H9 (cell line): ENCODE measurements around the gene LSM8. TPM values are rescaled to one million over a fixed set of nuclear protein-coding genes. Genes with fewer than 3 reads are reported as not detected.

Source experiments
- DNase-seq: peaks from one replicate; pipeline ENCODE4 v3.0.0-alpha.2; 2017
- H2AFZ ChIP-seq: one replicate; pipeline ENCODE4 v1.6.1; 2013; ENCODE audit warnings: mild to moderate bottlenecking, low read length, control low read depth, moderate library complexity
- H2AK5ac ChIP-seq: 2 replicates; pipeline ENCODE4 v1.6.1; 2013; ENCODE audit warnings: low read length, control low read depth, mixed read lengths; ENCODE audit not compliant: insufficient read length
- H2BK120ac ChIP-seq: one replicate; pipeline ENCODE4 v1.6.1; 2013; ENCODE audit warnings: low read depth, mild to moderate bottlenecking, low read length, control low read depth, inconsistent platforms; ENCODE audit not compliant: poor library complexity, severe bottlenecking
- H2BK12ac ChIP-seq: 2 replicates; pipeline ENCODE4 v1.6.1; 2013; ENCODE audit warnings: low read length, control low read depth, mixed read lengths, low read depth; ENCODE audit not compliant: insufficient read length
- H2BK15ac ChIP-seq: 2 replicates; pipeline ENCODE4 v1.6.1; 2013; ENCODE audit warnings: low read depth, low read length, control low read depth
- H2BK20ac ChIP-seq: one replicate; pipeline ENCODE4 v1.6.1; 2013; ENCODE audit warnings: low read depth, mild to moderate bottlenecking, low read length, control low read depth, inconsistent platforms; ENCODE audit not compliant: poor library complexity, severe bottlenecking
- H2BK5ac ChIP-seq: 2 replicates; pipeline ENCODE4 v1.6.1; 2013; ENCODE audit warnings: low read length, control low read depth, mixed read lengths; ENCODE audit not compliant: insufficient read length
- H3K14ac ChIP-seq: 2 replicates; pipeline ENCODE4 v1.6.1; 2013; ENCODE audit warnings: low read length, control low read depth; ENCODE audit not compliant: insufficient read depth
- H3K18ac ChIP-seq: 2 replicates; pipeline ENCODE4 v1.6.1; 2013; ENCODE audit warnings: low read depth, mild to moderate bottlenecking, mixed read lengths, low read length, control low read depth; ENCODE audit not compliant: insufficient read length
- H3K23ac ChIP-seq: 2 replicates; pipeline ENCODE4 v1.6.1; 2013; ENCODE audit warnings: low read length, control low read depth, mixed read lengths, low read depth; ENCODE audit not compliant: insufficient read length
- H3K23me2 ChIP-seq: 2 replicates; pipeline ENCODE4 v1.6.1; 2013; ENCODE audit warnings: low read depth, mild to moderate bottlenecking, mixed read lengths, low read length, control low read depth; ENCODE audit not compliant: insufficient read length, poor library complexity, severe bottlenecking
- H3K27ac ChIP-seq: 2 replicates; pipeline ENCODE4 v1.5.1; 2013; ENCODE audit warnings: low read length, control low read depth, mixed read lengths, low read depth; ENCODE audit not compliant: insufficient read length
- H3K27me3 ChIP-seq: 2 replicates; pipeline ENCODE4 v1.6.1; 2013; ENCODE audit warnings: low read length, control low read depth, inconsistent platforms; ENCODE audit not compliant: insufficient read depth
- H3K4ac ChIP-seq: 2 replicates; pipeline ENCODE4 v1.6.1; 2013; ENCODE audit warnings: low read depth, mild to moderate bottlenecking, control low read depth, inconsistent platforms, low read length, moderate library complexity
- H3K4me1 ChIP-seq: 2 replicates; pipeline ENCODE4 v1.6.1; 2013; ENCODE audit warnings: low read length, control low read depth, inconsistent platforms; ENCODE audit not compliant: insufficient read depth
- H3K4me2 ChIP-seq: 2 replicates; pipeline ENCODE4 v1.6.1; 2013; ENCODE audit warnings: low read length, control low read depth, mixed read lengths; ENCODE audit not compliant: insufficient read length, insufficient read depth
- H3K56ac ChIP-seq: 2 replicates; pipeline ENCODE4 v1.6.1; 2013; ENCODE audit warnings: low read depth, mild to moderate bottlenecking, mixed read lengths, low read length, control low read depth; ENCODE audit not compliant: insufficient read length
- H3K79me1 ChIP-seq: 2 replicates; pipeline ENCODE4 v1.6.1; 2013; ENCODE audit warnings: low read depth, mild to moderate bottlenecking, moderate library complexity, low read length, control low read depth, inconsistent platforms; ENCODE audit not compliant: insufficient read depth, poor library complexity, severe bottlenecking
- H3K79me2 ChIP-seq: 2 replicates; pipeline ENCODE4 v1.6.1; 2013; ENCODE audit warnings: low read length, control low read depth, inconsistent platforms; ENCODE audit not compliant: insufficient read depth
- H3K9ac ChIP-seq: 2 replicates; pipeline ENCODE4 v1.6.1; 2013; ENCODE audit warnings: low read length, control low read depth, mixed read lengths; ENCODE audit not compliant: insufficient read length; ENCODE audit errors: extremely low read depth
- H3K9me3 ChIP-seq: one replicate; pipeline ENCODE4 v1.6.1; 2013; ENCODE audit warnings: low read depth, low read length, inconsistent platforms; ENCODE audit not compliant: control insufficient read depth
- H3T11ph ChIP-seq: one replicate; pipeline ENCODE4 v1.6.1; 2013; ENCODE audit warnings: mild to moderate bottlenecking, low read length, control low read depth, inconsistent platforms
- H4K20me1 ChIP-seq: one replicate; pipeline ENCODE4 v1.6.1; 2013; ENCODE audit not compliant: control insufficient read depth, insufficient read length, insufficient read depth
- H4K5ac ChIP-seq: 2 replicates; pipeline ENCODE4 v1.6.1; 2013; ENCODE audit warnings: low read depth, mild to moderate bottlenecking, mixed read lengths, low read length, control low read depth; ENCODE audit not compliant: insufficient read length
- H4K8ac ChIP-seq: replicated peaks from 2 replicates; pipeline ENCODE4 v1.6.1; 2013; ENCODE audit warnings: low read length, control low read depth, mixed read lengths, low read depth; ENCODE audit not compliant: insufficient read length
- H4K91ac ChIP-seq: 2 replicates; pipeline ENCODE4 v1.6.1; 2013; ENCODE audit warnings: low read depth, mild to moderate bottlenecking, moderate library complexity, mixed read lengths, low read length, control low read depth; ENCODE audit not compliant: insufficient read length
- H3K27ac Mint-ChIP-seq, 3 experiments: 2 replicates in 2 of 3; 3 replicates in 1 of 3; pipeline ENCODE4 v1.8.0; 2020 to 2021; ENCODE audit warnings: mixed read lengths in 3 of 3, mild to moderate bottlenecking in 1 of 3, moderate library complexity in 1 of 3
- H3K27me3 Mint-ChIP-seq: 2 replicates; pipeline ENCODE4 v1.8.0; 2021; ENCODE audit warnings: low read depth, mild to moderate bottlenecking, moderate library complexity, mixed read lengths
- H3K36me3 Mint-ChIP-seq, 3 experiments: 2 replicates in 2 of 3; 3 replicates in 1 of 3; pipeline ENCODE4 v1.8.0; 2020 to 2021; ENCODE audit warnings: low read depth in 3 of 3, mixed read lengths in 3 of 3; ENCODE audit not compliant: insufficient read depth in 1 of 3
- H3K4me1 Mint-ChIP-seq, 2 experiments: 2 replicates each; pipeline ENCODE4 v1.8.0; 2020; ENCODE audit warnings: mixed read lengths in 2 of 2
- H3K4me3 Mint-ChIP-seq, 2 experiments: 2 replicates in 1 of 2; 3 replicates in 1 of 2; pipeline ENCODE4 v1.8.0; 2020 to 2021; ENCODE audit warnings: mild to moderate bottlenecking in 2 of 2, mixed read lengths in 2 of 2, moderate library complexity in 1 of 2
- H3K9me3 Mint-ChIP-seq, 2 experiments: 2 replicates in 1 of 2; 3 replicates in 1 of 2; pipeline ENCODE4 v1.8.0; 2020; ENCODE audit warnings: mild to moderate bottlenecking in 2 of 2, mixed read lengths in 2 of 2, moderate library complexity in 1 of 2
- CTCF ChIP-seq: fragments of 200-600 bp; sonication (generic); conservative IDR thresholded peaks from 3 replicates; pipeline ENCODE4 v1.8.0; 2021; ENCODE audit warnings: antibody characterized with exemption, mild to moderate bottlenecking
- WGBS: extraction: QIAGEN DNeasy Blood & Tissue Kit; methylation state at CpG from one replicate; pipeline ENCODE4 v1.1.7; 2013; ENCODE audit warnings: missing lambda C conversion rate, low lambda C conversion rate, mixed read lengths; ENCODE audit not compliant: insufficient read length; ENCODE audit errors: extremely low coverage; 5-methylcytosine and 5-hydroxymethylcytosine counted together
- total RNA-seq: library from RNA; stranded (reverse); gene quantifications from 2 replicates; pipeline ENCODE4 v1.2.1, GENCODE V29; 2021

The LSM8 gene
- total RNA-seq, 1 experiment from 2014 or later, result 51.8 TPM

- Mint-ChIP-seq H3K36me3 (no peaks in the 10 kb centered on the region), H3K4me3 (no peak overlapping the region), H3K27me3 (no peaks in the 10 kb centered on the region), H3K4me1 (no peaks in the 10 kb centered on the region), H3K27ac (peak overlapping the region in 1 of 3 experiments; percentile 34; a peak in 1 of 7 replicates), H3K9me3 (no peaks in the 10 kb centered on the region)
- H4K8ac ChIP-seq, result no peak overlapping the region
- no peak overlapping the region for H3K27ac ChIP-seq
- no peak overlapping the region for H3K18ac ChIP-seq
- H2BK5ac ChIP-seq, result no peak overlapping the region
- no peak overlapping the region for H2AK5ac ChIP-seq
- H2BK120ac ChIP-seq, result no peak overlapping the region
- H3K79me1 ChIP-seq, result no peaks in the 10 kb centered on the region
- no peak for TF ChIP-seq CTCF
- H3K14ac ChIP-seq, result no peak overlapping the region
- no peak overlapping the region for H3K4me2 ChIP-seq
- H3K56ac ChIP-seq, result no peak overlapping the region
- no peaks in the 10 kb centered on the region for H3K23me2 ChIP-seq
- H4K20me1 ChIP-seq, result no peaks in the 10 kb centered on the region
- H2BK15ac ChIP-seq, result no peak overlapping the region
- H2AFZ ChIP-seq, result no peak overlapping the region
- no peaks in the 10 kb centered on the region for H3K79me2 ChIP-seq
- H4K91ac ChIP-seq, result no peak overlapping the region
- H4K5ac ChIP-seq, result no peak overlapping the region
- no peaks in the 10 kb centered on the region for H3K27me3 ChIP-seq
- H3K9ac ChIP-seq, result no peak overlapping the region
- H2BK20ac ChIP-seq, result no peak overlapping the region
- no peak for DNase-seq
- no peak overlapping the region for H2BK12ac ChIP-seq
- no peak overlapping the region for H3T11ph ChIP-seq
- no peaks in the 10 kb centered on the region for H3K9me3 ChIP-seq
- no peak overlapping the region for H3K4ac ChIP-seq
- no peaks in the 10 kb centered on the region for H3K4me1 ChIP-seq
- no CpG with 5 or more reads among the region's 8 CpGs for WGBS
- no peak overlapping the region for H3K23ac ChIP-seq
These were observed 34.6 kb downstream of the LSM8 start for GRCh38 chr7:118218413-118219156.
